T-helper 1 cell treated with Interleukin-12 subunit alpha and Interleukin-12 subunit beta and Interleukin-4 antibody, amounts not matched to agents 30 μg/mL and 1 μg/mL, for 36 hours (primary cell): ENCODE results near the gene MTREX.

Source experiments
- H3K27ac Mint-ChIP-seq: one replicate; pipeline ENCODE4 v1.8.0; 2021; ENCODE audit warnings: mild to moderate bottlenecking, mixed read lengths
- H3K27me3 Mint-ChIP-seq: one replicate; pipeline ENCODE4 v1.8.0; 2021; ENCODE audit warnings: low read depth, mixed read lengths
- H3K36me3 Mint-ChIP-seq: one replicate; pipeline ENCODE4 v1.8.0; 2021; ENCODE audit warnings: low read depth, mixed read lengths
- H3K4me1 Mint-ChIP-seq: one replicate; pipeline ENCODE4 v1.8.0; 2021; ENCODE audit warnings: low read depth, mixed read lengths
- H3K4me3 Mint-ChIP-seq: one replicate; pipeline ENCODE4 v1.8.0; 2021; ENCODE audit warnings: mild to moderate bottlenecking, moderate library complexity, mixed read lengths
- H3K9me3 Mint-ChIP-seq: one replicate; pipeline ENCODE4 v1.8.0; 2021; ENCODE audit warnings: mixed read lengths

The MTREX gene

DNA sequence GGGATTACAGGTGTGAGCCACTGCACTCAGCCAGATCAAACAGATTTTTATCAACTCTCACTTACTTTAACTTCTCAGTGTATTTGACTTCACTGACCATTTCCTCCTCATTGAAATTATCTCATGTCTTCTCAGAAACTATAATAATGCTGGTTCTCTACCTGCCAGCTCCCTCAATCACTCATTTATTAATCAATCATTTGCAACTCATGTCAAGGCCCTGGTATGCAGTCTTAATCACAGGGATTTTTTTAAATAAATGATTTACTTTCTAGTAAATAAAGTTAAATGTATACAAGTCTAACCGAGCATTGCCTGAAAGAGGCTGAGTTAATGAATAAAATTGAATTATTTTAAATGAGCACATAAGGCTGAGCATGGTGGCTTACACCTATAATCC, 163.7 kb downstream of the MTREX start:
- Mint-ChIP-seq H3K9me3 (no peaks in the 10 kb centered on the region), H3K27ac (no peak overlapping the region), H3K27me3 (no peaks in the 10 kb centered on the region), H3K4me1 (peaks cover 2% of the 10 kb centered on the region), H3K36me3 (no peaks in the 10 kb centered on the region), H3K4me3 (no peak overlapping the region)

DNA sequence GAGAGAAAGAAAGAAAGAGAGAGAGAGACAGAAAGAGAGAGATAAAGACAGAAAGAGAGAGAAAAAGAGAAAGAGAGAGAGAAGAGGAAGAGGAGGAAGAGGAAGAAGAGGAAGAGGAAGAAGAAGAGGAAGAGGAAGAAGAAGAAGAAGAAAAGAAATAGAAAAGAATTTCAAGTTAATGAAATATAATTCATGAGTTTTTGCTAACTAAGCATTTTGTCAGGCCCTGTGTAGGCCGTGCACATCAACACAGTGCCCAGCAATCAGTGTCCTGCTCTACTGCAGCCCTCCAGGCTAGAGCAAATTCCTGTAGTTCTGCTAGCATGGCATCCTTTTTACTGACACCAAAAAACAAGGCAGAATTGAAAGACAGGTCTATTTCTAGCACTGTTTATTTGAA, 164.9 kb downstream of the MTREX start:
- no peak overlapping the region for H3K4me3 Mint-ChIP-seq
- H3K4me1 Mint-ChIP-seq = peaks cover 2% of the 10 kb centered on the region
- H3K27ac Mint-ChIP-seq = no peak overlapping the region
- H3K27me3 Mint-ChIP-seq = no peaks in the 10 kb centered on the region
- H3K9me3 Mint-ChIP-seq = no peaks in the 10 kb centered on the region
- no peaks in the 10 kb centered on the region for H3K36me3 Mint-ChIP-seq
